Hepatocyte (in vitro differentiated cells): Measurements from ENCODE around the gene CNP. TPM values are rescaled to one million over a fixed set of nuclear protein-coding genes. Genes with fewer than 3 reads are reported as not detected.

Experiments used
- DNase-seq: peaks from one replicate; pipeline ENCODE4 v3.0.0-alpha.2; 2016; ENCODE audit warnings: low spot score
- H2AFZ ChIP-seq: fragments of 200-600 bp; sonication (generic); 2 replicates; pipeline ENCODE4 v1.6.0; 2016; ENCODE audit warnings: antibody characterized with exemption, mild to moderate bottlenecking
- H3K27ac ChIP-seq: fragments of 200-600 bp; sonication (generic); 2 replicates; pipeline ENCODE4 v1.5.1; 2016; ENCODE audit warnings: mild to moderate bottlenecking
- H3K27me3 ChIP-seq: fragments of 200-600 bp; sonication (generic); 2 replicates; pipeline ENCODE4 v1.6.1; 2016
- H3K36me3 ChIP-seq: fragments of 200-600 bp; sonication (generic); replicated peaks from 2 replicates; pipeline ENCODE4 v1.5.1; 2016; ENCODE audit warnings: low read depth; ENCODE audit not compliant: insufficient read depth
- H3K4me1 ChIP-seq: fragments of 200-600 bp; sonication (generic); 2 replicates; pipeline ENCODE4 v1.5.1; 2016; ENCODE audit warnings: mild to moderate bottlenecking, moderate library complexity; ENCODE audit not compliant: insufficient read depth
- H3K4me2 ChIP-seq: fragments of 200-600 bp; sonication (generic); 2 replicates; pipeline ENCODE4 v1.6.0; 2016
- H3K4me3 ChIP-seq: fragments of 200-600 bp; sonication (generic); 2 replicates; pipeline ENCODE4 v1.5.1; 2016; ENCODE audit warnings: mild to moderate bottlenecking
- H3K79me2 ChIP-seq: fragments of 200-600 bp; sonication (generic); 2 replicates; pipeline ENCODE4 v1.6.0; 2017; ENCODE audit warnings: mild to moderate bottlenecking
- H3K9me2 ChIP-seq: fragments of 200-600 bp; sonication (generic); replicated peaks from 2 replicates; pipeline ENCODE4 v1.6.0; 2017; ENCODE audit warnings: mild to moderate bottlenecking; ENCODE audit not compliant: insufficient read depth
- H3K9me3 ChIP-seq: fragments of 200-600 bp; sonication (generic); 2 replicates; pipeline ENCODE4 v1.5.1; 2016; ENCODE audit warnings: low read depth, mild to moderate bottlenecking
- H4K20me1 ChIP-seq: fragments of 200-600 bp; sonication (generic); 2 replicates; pipeline ENCODE4 v1.6.0; 2016; ENCODE audit warnings: mild to moderate bottlenecking; ENCODE audit not compliant: insufficient read depth, poor library complexity, severe bottlenecking
- EZH2 ChIP-seq: fragments of 200-600 bp; sonication (generic); IDR thresholded peaks from 2 replicates; pipeline ENCODE4 v1.6.1; 2016; ENCODE audit warnings: antibody characterized with exemption, mild to moderate bottlenecking, borderline replicate concordance
- EZH2phosphoT487 ChIP-seq: fragments of 200-600 bp; sonication (generic); IDR thresholded peaks from one replicate; pipeline ENCODE4 v1.6.1; 2018; ENCODE audit warnings: antibody characterized with exemption, mild to moderate bottlenecking, low read depth, moderate library complexity; ENCODE audit not compliant: unreplicated experiment, severe bottlenecking
- WGBS: methylation state at CpG from one replicate; pipeline ENCODE4 v1.1.6; 2016; ENCODE audit warnings: low lambda C conversion rate; ENCODE audit errors: missing lambda C conversion rate; 5-methylcytosine and 5-hydroxymethylcytosine counted together
- polyA plus RNA-seq: library from polyadenylated mRNA; unstranded; fragments of >200 nt; fragmentation: Nextera tagmentation; extraction: Ambion mirVana; gene quantifications from 2 replicates; pipeline ENCODE4 v1.2.1, GENCODE V29; 2016
- total RNA-seq: library from RNA; depleted of rRNA; stranded (reverse); fragments of >200 nt; gene quantifications from 2 replicates; pipeline ENCODE4 v1.2.3, GENCODE V29; 2014
- TF ChIP-seq, protein P1 (sequence below): fragments of 200-600 bp; sonication (generic); IDR thresholded peaks from 2 replicates; pipeline ENCODE4 v1.5.1; 2016; ENCODE audit warnings: antibody characterized with exemption, mild to moderate bottlenecking; ENCODE audit not compliant: poor library complexity

Gene CNP
- total and polyA plus RNA-seq, 2 experiments from 2014 or later, result 61.4 to 97.0 TPM

DNA sequence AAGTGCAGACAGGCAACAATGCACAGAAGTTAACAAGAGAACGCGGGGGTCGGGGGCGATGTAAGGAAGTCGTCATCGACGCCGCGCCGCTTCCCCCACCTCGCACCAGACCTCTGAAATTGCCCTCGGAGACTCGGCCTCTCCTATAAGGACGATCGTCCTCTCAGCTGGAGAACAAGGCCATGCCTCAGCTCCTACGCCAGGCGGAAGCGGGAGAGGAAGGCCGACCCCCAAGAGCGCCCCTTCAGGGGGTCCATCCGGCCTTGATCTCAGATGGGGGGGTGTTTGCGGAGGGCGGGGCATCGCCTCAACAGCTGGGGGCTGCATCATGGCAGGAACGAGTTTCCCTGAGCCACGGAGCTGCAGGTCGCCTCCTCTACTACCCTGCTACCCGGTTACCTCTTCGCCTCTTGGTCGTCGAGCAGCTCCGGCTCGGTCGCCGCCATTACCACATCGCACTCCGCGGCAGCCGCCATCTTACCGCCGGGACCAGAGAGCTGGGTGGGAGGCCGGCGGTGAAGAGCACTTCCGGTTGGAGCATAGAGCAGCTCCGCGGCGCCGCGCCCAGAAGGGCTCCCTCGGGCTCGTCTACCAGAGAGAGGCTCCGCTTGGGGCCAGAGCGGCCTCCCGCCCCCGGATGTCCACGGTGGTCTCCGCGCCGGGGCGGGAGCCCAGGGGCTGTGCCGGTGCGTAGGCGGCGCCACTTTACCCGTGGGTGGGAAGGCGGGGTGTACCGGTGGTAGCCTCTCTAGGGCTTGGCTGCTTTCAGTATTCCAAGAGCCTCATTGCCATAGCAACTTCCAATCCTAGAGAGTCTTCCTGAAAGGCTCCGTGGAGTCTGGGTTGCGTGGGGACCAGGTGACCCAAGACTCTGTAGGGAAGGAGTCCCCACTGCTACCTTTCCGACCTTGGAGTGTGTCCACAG lies 50.6 kb downstream of the CNP start, which contains the start of gene DNAJC7:
Gene DNAJC7 (minus strand): TSS at position 499 of the 925 bp plus-strand sequence. CDS start 23 bp downstream, at position 476.
- H3K4me2 ChIP-seq, result peak within 1 kb of the TSS; percentile 84

DNA sequence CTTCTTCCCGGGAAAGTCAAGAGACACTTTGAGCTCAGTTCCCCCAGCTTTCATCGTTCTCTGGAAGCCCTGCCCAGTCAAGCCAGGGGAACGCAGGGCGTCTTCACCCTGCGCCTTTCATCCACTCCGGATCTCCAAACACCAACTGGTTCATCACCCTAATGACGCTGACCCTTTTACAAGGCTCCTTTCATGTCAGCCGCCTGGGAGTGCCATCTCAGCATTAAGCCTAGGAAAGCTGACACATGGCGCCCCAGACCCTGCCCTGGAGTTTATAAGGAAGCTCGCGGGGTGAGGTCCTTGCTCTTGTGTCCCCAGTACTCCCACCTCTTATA lies 51.2 kb downstream of the CNP start:
- Histone ChIP-seq H3K4me3 (peak overlapping the region; percentile 84), H3K4me2 (peak overlapping the region; percentile 80), H3K9me2 (no peaks in the 10 kb centered on the region), H4K20me1 (peaks cover 21% of the 10 kb centered on the region), H3K27me3 (no peaks in the 10 kb centered on the region), H2AFZ (peak overlapping the region; percentile 74), H3K9me3 (no peaks in the 10 kb centered on the region), H3K79me2 (peaks cover 75% of the 10 kb centered on the region), H3K4me1 (peaks cover 22% of the 10 kb centered on the region), H3K36me3 (no peaks in the 10 kb centered on the region), H3K27ac (peak overlapping the region; percentile 97)
- DNase-seq, result no peak
- TF ChIP-seq EZH2phosphoT487, result no peak
- TF ChIP-seq, protein P1, sequence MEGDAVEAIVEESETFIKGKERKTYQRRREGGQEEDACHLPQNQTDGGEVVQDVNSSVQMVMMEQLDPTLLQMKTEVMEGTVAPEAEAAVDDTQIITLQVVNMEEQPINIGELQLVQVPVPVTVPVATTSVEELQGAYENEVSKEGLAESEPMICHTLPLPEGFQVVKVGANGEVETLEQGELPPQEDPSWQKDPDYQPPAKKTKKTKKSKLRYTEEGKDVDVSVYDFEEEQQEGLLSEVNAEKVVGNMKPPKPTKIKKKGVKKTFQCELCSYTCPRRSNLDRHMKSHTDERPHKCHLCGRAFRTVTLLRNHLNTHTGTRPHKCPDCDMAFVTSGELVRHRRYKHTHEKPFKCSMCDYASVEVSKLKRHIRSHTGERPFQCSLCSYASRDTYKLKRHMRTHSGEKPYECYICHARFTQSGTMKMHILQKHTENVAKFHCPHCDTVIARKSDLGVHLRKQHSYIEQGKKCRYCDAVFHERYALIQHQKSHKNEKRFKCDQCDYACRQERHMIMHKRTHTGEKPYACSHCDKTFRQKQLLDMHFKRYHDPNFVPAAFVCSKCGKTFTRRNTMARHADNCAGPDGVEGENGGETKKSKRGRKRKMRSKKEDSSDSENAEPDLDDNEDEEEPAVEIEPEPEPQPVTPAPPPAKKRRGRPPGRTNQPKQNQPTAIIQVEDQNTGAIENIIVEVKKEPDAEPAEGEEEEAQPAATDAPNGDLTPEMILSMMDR, result no peak
- no peak for TF ChIP-seq EZH2
- 6% methylated on average over 11 of the region's 11 CpGs for WGBS

More for the DNA sequence above, 50.6 kb downstream of the CNP start, which contains the start of gene DNAJC7:
- Histone ChIP-seq H3K4me3 (peak within 1 kb of the TSS; percentile 84), H3K27me3 (no peaks in the 10 kb centered on the region), H3K79me2 (peaks cover 81% of the 10 kb centered on the region), H3K4me1 (peaks cover 22% of the 10 kb centered on the region), H3K36me3 (no peaks in the 10 kb centered on the region), H2AFZ (peak within 1 kb of the TSS; percentile 74), H3K9me2 (no peaks in the 10 kb centered on the region), H3K9me3 (no peaks in the 10 kb centered on the region), H4K20me1 (peaks cover 27% of the 10 kb centered on the region), H3K27ac (peak within 1 kb of the TSS; percentile 97)
- 2% methylated on average over 63 of the region's 70 CpGs for WGBS
- TF ChIP-seq EZH2phosphoT487, result no peak
- TF ChIP-seq, protein P1, result no peak
- TF ChIP-seq EZH2, result no peak
- DNase-seq, result peak; percentile 96

DNA sequence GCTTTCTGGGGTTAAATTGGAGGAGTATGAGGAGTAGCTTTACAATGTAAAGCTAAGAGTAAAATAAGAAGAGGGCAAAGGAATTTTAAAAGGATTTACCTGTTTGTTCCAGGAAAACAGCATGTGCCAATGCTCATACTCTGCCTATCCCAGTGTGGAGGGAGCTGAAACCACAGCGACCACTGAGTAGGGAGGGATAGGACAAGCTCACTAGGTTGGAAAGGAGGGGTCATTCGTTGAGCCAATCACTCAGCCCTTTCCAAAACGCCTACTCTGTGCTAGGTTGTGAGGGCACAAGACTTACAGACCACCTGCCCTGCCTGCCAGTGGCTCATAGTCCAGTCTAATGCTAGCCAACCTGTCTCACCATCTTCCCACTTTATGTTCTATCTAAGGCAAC lies 51.7 kb downstream of the CNP start:
- Histone ChIP-seq H3K79me2 (peaks cover 70% of the 10 kb centered on the region), H3K4me1 (peaks cover 22% of the 10 kb centered on the region), H3K4me3 (peak overlapping the region; percentile 84), H3K27ac (peak overlapping the region; percentile 97), H4K20me1 (peaks cover 16% of the 10 kb centered on the region), H3K4me2 (peak overlapping the region; percentile 80), H3K9me3 (no peaks in the 10 kb centered on the region), H3K9me2 (no peaks in the 10 kb centered on the region), H3K36me3 (no peaks in the 10 kb centered on the region), H2AFZ (peak overlapping the region; percentile 74), H3K27me3 (no peaks in the 10 kb centered on the region)
- TF ChIP-seq EZH2phosphoT487, result no peak
- TF ChIP-seq, protein P1, result no peak
- no peak for TF ChIP-seq EZH2
- 22% methylated on average over 3 of the region's 3 CpGs for WGBS
- DNase-seq, result no peak
